Memory B cell (primary cell): Measurements from ENCODE around the gene SYT1.
A peak's percentile ranks its signal among the peaks of the same experiment; 100 is the strongest.
"Not testable (repeated sequence)": the region's sequence is repeated elsewhere in the genome, so short reads cannot be mapped to it uniquely, and the experiment has no call there.

Experiments
- ATAC-seq: fragments of 150-1000 bp; cut with Tn5 transposase; 2 replicates; pipeline ENCODE4 v1.10.0; 2021; ENCODE audit warnings: low read depth, mild to moderate bottlenecking, moderate library complexity
- DNase-seq, 2 donors: peaks; one replicate each; pipeline ENCODE4 v3.0.0; 2022; ENCODE audit warnings: low spot score in 2 of 2
- H3K27ac Mint-ChIP-seq: one replicate; pipeline ENCODE4 v1.8.0; 2022; ENCODE audit warnings: mild to moderate bottlenecking, moderate library complexity, mixed read lengths
- H3K27me3 Mint-ChIP-seq: one replicate; pipeline ENCODE4 v1.8.0; 2022; ENCODE audit warnings: mixed read lengths
- H3K36me3 Mint-ChIP-seq: one replicate; pipeline ENCODE4 v1.8.0; 2022; ENCODE audit warnings: mild to moderate bottlenecking, mixed read lengths
- H3K4me1 Mint-ChIP-seq: one replicate; pipeline ENCODE4 v1.8.0; 2022; ENCODE audit warnings: mixed read lengths
- H3K4me3 Mint-ChIP-seq: one replicate; pipeline ENCODE4 v1.8.0; 2022; ENCODE audit warnings: mild to moderate bottlenecking, moderate library complexity, mixed read lengths
- H3K9me3 Mint-ChIP-seq: one replicate; pipeline ENCODE4 v1.8.0; 2022; ENCODE audit warnings: mixed read lengths

Gene SYT1

DNA sequence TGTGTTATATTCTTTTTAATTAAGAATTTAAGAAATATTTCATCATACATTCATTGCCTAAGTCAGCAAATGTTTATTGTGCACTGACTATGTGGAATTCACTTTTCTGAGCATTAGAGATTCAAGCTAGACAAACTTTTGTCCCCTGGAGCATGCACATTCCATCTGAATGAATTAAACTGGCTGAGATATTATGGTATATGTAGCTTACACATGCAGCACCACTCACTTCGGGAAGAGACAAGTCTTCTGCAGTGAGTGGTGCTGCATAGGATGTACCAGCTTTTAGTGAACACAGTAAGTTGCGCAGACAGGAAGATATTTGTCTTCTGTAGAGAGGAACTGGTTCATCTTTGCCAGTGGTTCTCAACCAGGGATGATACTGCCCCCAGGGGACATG lies 318.4 kb downstream of the SYT1 start:
- no peak for DNase-seq
- Mint-ChIP-seq H3K4me1 (no peaks in the 10 kb centered on the region), H3K9me3 (peaks cover 2% of the 10 kb centered on the region), H3K4me3 (no peak overlapping the region), H3K27ac (no peak overlapping the region), H3K27me3 (no peaks in the 10 kb centered on the region), H3K36me3 (no peaks in the 10 kb centered on the region)
- no peak for ATAC-seq

DNA sequence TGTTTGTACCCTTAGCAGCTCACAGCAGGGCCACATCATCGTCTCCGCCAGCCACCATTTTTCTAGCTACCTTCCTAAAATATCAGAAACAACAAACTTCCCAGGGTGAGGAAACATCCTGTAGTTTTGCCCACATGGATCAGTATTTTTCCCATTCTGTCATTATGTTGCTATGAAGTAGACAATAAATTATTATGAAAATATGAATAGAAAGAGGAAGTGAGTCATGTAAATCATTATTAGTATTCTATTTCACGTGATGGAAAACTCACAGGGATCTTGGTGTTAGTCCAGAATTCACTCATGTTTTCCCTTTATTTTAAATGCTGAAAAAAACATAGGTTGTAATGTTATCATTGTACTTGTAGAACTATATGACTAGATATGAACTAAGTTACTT lies 319.4 kb downstream of the SYT1 start:
- Mint-ChIP-seq H3K4me1 (no peaks in the 10 kb centered on the region), H3K4me3 (no peak overlapping the region), H3K9me3 (no peaks in the 10 kb centered on the region), H3K27me3 (no peaks in the 10 kb centered on the region), H3K27ac (no peak overlapping the region), H3K36me3 (no peaks in the 10 kb centered on the region)
- ATAC-seq (no peak), DNase-seq (no peak)

DNA sequence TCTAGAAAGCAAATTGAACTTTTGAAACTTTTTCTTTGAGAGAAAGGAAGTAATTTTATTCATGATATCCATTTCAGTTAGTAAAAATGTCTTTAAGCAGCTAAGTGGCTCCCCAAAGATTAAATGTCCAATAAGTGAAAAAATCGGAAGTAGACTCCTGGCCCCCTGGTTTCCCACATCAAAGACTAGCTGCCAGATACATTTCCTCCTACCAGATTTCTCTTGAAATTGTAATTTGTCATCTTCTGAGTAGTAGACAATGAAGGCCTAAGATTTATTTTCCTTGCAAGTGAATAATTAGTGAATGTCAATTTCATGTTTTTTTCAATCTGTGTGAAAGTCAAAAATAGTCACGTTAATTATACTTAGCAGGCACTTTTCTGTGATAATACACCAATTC lies 321.9 kb downstream of the SYT1 start:
- H3K4me1 Mint-ChIP-seq: no peaks in the 10 kb centered on the region
- no peaks in the 10 kb centered on the region for H3K36me3 Mint-ChIP-seq
- no peaks in the 10 kb centered on the region for H3K27me3 Mint-ChIP-seq
- no peak overlapping the region for H3K27ac Mint-ChIP-seq
- no peak for DNase-seq
- no peak for ATAC-seq
- no peak overlapping the region for H3K4me3 Mint-ChIP-seq
- no peaks in the 10 kb centered on the region for H3K9me3 Mint-ChIP-seq

DNA sequence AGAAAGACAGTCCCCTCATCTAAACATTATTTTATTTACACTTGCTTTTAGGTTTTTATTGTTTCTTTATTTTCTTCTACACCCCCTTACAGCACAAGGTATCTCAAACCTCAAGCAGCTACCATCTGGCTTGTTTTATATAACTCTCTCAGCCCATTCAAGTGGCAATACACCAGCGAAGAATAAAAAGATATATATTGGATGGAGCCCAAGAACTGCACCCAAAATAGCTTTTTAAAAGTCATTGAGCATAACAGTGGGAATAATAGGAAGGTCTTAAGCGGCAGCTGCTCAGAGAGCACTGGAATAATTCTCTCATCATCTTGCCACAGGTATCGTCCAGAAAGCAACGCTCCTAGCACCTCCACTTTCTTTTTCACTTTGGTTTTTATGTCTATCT lies 322.5 kb downstream of the SYT1 start:
- DNase-seq (no peak), ATAC-seq (no peak)
- Mint-ChIP-seq H3K9me3 (no peaks in the 10 kb centered on the region), H3K4me1 (no peaks in the 10 kb centered on the region), H3K27me3 (no peaks in the 10 kb centered on the region), H3K27ac (no peak overlapping the region), H3K36me3 (no peaks in the 10 kb centered on the region), H3K4me3 (no peak overlapping the region)

DNA sequence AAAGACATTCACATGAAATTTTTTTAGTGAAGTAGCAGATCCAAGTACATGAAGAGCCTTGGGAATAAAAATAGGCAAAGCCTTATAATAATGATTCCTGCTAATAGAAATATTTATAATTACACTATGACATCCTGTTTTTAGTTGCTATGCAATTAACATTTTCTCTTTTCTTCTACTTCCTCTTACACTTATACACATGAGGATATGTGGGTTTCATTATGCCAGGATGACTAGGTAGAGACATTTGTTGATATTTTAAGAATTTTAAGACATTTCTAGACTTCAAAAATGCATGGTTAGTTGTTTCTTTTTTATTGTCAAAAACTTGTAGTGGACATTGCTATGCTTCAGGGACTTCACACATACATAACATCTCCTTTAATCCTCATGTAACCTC lies 326.8 kb downstream of the SYT1 start:
- no peak for DNase-seq
- Mint-ChIP-seq H3K4me1 (no peaks in the 10 kb centered on the region), H3K9me3 (no peaks in the 10 kb centered on the region), H3K36me3 (no peaks in the 10 kb centered on the region), H3K4me3 (no peak overlapping the region), H3K27ac (no peak overlapping the region), H3K27me3 (no peaks in the 10 kb centered on the region)
- peak; percentile 43 for ATAC-seq

DNA sequence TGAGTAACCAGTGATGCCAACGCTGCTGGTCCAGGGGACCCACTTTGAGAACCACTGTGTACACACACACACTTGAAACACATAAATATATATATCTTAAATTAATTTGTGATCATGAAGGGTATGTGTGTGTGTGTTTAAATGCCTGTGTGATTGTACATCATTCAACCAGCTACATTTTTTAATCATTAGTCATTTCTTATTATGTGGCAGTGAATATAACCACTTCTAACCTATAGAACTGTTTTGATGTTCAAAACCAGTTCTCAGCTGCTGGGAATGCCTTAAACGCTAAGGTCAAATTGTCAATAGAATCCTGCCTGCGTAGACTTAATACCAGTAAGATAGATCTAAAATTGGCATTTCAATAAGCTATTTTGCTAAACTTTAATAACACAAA lies 330.0 kb downstream of the SYT1 start:
- H3K27ac Mint-ChIP-seq: no peak overlapping the region
- H3K4me1 Mint-ChIP-seq: no peaks in the 10 kb centered on the region
- no peak overlapping the region for H3K4me3 Mint-ChIP-seq
- H3K27me3 Mint-ChIP-seq: no peaks in the 10 kb centered on the region
- no peaks in the 10 kb centered on the region for H3K9me3 Mint-ChIP-seq
- H3K36me3 Mint-ChIP-seq: no peaks in the 10 kb centered on the region
- ATAC-seq: no peak
- DNase-seq: no peak

DNA sequence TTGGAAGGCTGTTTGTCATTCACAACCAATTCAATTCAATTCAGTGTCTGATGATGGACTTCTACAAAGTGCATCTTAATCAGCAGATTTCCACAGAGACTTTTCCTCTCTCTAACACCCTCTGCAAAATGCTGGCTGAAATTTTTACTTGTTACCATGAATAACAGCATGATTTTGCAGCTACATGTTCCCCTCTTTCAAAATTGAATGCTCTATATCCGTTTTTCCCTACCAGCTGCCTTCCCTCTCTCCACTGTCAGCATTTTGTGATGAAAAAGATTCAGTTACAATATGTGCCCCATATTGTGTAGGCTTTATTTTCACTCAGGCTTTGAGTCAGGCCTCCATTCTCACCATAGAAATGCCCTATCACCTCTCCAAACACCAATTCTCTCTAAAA lies 334.6 kb downstream of the SYT1 start:
- ATAC-seq: no peak
- Mint-ChIP-seq H3K36me3 (no peaks in the 10 kb centered on the region), H3K9me3 (no peaks in the 10 kb centered on the region), H3K4me3 (no peak overlapping the region), H3K27me3 (no peaks in the 10 kb centered on the region), H3K4me1 (no peaks in the 10 kb centered on the region), H3K27ac (no peak overlapping the region)
- DNase-seq: no peak

DNA sequence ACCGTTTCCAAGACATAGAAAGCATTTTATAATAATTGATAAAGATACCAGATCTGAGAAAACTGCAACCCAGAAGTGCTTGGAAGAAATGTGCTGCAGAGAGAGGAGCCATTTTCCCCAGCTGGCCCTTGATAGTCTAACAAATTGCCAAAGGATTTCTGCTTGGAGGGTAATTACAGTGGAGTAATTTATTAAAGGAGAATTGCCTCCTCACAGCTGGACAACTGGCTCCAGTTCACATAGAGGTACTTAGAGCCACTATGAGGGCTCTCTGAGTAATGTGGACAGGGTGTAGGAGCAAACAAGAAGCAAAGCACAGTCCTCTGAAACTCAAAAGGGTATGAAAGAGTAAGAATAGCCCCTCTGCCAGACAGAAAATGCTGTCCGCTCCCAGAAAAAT lies 335.6 kb downstream of the SYT1 start:
- Mint-ChIP-seq H3K27ac (no peak overlapping the region), H3K27me3 (no peaks in the 10 kb centered on the region), H3K4me3 (no peak overlapping the region), H3K4me1 (no peaks in the 10 kb centered on the region), H3K9me3 (no peaks in the 10 kb centered on the region), H3K36me3 (no peaks in the 10 kb centered on the region)
- ATAC-seq (no peak), DNase-seq (no peak)

DNA sequence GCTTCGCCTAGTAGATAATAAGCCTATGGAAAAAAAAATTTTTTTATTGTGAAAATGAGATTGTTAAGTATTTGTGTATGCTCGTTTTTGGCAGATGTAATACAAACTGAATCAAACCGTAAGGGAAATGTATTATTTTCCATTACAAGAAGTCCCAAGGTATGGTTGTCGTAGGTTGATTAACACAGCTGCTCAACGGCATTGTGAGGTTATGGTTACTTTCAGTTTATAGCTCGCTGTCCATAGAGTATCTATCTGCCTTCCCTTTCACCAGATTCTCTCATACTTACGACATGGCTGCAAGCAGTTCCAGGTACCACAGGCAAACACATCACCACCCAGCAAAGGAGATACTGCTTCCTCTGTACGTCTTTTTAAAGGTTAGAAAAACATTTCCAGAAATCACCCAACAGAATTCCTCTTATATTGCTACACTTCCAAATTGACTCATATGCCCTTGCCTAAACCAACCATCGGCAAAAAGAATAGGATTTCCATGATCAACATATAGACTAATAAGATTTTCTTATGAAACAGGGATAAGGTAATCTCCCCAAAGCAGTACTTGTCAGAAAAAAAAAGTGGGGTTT lies 338.6 kb downstream of the SYT1 start:
- no peak overlapping the region for H3K4me3 Mint-ChIP-seq
- H3K9me3 Mint-ChIP-seq: no peaks in the 10 kb centered on the region
- H3K27me3 Mint-ChIP-seq: no peaks in the 10 kb centered on the region
- H3K4me1 Mint-ChIP-seq: no peaks in the 10 kb centered on the region
- no peak for ATAC-seq
- no peaks in the 10 kb centered on the region for H3K36me3 Mint-ChIP-seq
- DNase-seq: no peak
- no peak overlapping the region for H3K27ac Mint-ChIP-seq

DNA sequence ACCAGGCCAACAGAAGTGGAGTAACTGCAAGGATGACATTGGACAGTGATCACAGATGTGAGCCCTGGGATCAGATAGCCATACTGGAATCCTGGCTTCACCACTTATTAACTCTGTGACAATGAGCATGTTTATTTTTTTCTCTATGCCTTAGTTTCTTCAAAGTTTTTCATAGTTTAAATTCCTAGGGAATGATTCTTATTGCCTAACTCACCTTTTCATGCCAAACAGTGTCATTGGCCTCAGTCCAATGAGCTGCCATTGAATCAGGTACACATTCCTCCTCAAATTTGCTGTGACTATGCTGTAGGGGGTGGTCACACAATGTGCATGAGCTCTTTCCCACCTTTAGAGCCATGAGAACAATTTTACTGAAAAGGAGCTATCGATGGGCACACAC lies 342.3 kb downstream of the SYT1 start:
- H3K4me1 Mint-ChIP-seq: no peaks in the 10 kb centered on the region
- no peak overlapping the region for H3K27ac Mint-ChIP-seq
- DNase-seq (no peak), ATAC-seq (no peak)
- no peak overlapping the region for H3K4me3 Mint-ChIP-seq
- H3K27me3 Mint-ChIP-seq: no peaks in the 10 kb centered on the region
- H3K36me3 Mint-ChIP-seq: no peaks in the 10 kb centered on the region
- peaks cover 2% of the 10 kb centered on the region for H3K9me3 Mint-ChIP-seq

DNA sequence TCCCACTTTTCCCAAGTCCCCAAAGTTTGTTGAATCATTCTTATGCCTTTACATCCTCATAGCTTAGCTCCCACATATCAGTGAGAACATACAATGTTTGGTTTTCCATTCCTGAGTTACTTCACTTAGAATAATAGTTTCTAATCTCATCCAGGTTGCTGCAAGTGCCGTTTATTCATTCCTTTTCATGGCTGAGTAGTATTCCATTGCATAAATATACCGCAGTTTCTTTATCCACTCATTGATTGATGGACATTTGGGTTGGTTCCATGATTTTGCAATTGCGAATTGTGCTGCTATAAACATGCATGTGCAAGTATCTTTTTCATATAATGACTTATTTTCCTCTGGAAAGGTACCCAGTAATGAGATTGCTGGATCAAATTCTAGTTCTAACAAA lies 345.8 kb downstream of the SYT1 start:
- not testable (repeated sequence) for H3K4me1 Mint-ChIP-seq, H3K4me3 Mint-ChIP-seq, H3K27ac Mint-ChIP-seq, H3K27me3 Mint-ChIP-seq, ATAC-seq, H3K9me3 Mint-ChIP-seq, H3K36me3 Mint-ChIP-seq, DNase-seq

DNA sequence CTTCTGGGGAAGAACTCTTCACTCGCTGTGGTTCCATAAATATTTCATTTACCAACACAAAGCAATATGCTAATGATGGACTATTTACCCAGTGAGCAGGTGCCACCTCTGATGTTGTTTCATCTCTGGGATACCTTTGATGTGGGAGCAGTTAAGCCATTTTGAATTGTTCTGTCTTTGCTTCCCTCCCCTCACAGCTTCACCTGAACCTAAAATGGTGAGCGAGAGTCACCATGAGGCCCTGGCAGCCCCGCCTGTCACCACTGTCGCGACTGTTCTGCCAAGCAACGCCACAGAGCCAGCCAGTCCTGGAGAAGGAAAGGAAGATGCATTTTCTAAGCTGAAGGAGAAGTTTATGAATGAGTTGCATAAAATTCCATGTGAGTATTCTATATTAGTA lies 352.7 kb downstream of the SYT1 start:
- no peak for DNase-seq
- ATAC-seq: no peak
- H3K4me1 Mint-ChIP-seq: no peaks in the 10 kb centered on the region
- H3K27me3 Mint-ChIP-seq: no peaks in the 10 kb centered on the region
- H3K36me3 Mint-ChIP-seq: no peaks in the 10 kb centered on the region
- H3K4me3 Mint-ChIP-seq: no peak overlapping the region
- H3K9me3 Mint-ChIP-seq: peaks cover 4% of the 10 kb centered on the region
- H3K27ac Mint-ChIP-seq: no peak overlapping the region

DNA sequence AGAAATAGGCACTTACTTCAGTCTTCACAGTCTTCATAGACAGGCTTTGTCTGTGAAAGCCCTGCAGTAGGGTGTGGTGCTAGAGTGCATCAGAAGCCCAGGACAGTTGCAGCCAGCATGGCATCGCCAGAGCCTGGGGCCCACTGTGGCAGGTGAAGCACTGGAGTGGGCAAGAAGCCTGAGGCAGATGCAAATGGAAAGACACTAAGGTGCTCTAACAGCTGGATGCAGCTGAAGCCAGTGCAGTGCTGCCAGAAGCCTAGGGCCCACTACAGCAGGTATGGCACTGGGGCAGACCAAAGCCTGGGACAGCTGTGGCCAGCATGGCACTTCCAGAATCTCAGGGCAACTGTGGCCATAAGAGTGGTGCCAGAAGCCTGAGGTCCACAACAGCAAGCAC lies 358.6 kb downstream of the SYT1 start:
- DNase-seq (no peak), ATAC-seq (no peak)
- Mint-ChIP-seq H3K9me3 (peaks cover 10% of the 10 kb centered on the region), H3K27ac (no peak overlapping the region), H3K4me3 (no peak overlapping the region), H3K36me3 (no peaks in the 10 kb centered on the region), H3K27me3 (no peaks in the 10 kb centered on the region), H3K4me1 (no peaks in the 10 kb centered on the region)

DNA sequence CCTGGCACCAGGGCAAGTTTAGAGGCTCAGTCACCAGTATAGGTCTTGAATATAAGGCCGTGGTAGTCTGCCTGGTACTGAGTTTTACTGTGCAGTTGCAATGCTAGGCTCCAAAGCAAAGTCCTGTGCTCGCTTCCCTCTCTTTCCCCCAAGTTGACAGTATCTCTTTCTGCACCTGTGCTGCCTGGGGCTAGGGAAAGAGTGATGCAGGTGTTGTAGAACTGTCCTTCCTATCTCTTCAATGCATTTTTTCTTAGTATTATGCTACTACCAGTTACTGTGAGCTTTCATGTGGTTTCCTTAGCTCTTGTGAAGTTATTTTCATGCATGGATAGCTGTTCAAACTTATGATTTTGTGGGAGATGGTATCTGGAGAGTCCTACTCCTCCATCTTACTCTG lies 359.2 kb downstream of the SYT1 start:
- Mint-ChIP-seq H3K4me1 (no peaks in the 10 kb centered on the region), H3K9me3 (peaks cover 12% of the 10 kb centered on the region), H3K27ac (no peak overlapping the region), H3K4me3 (no peak overlapping the region), H3K36me3 (no peaks in the 10 kb centered on the region), H3K27me3 (no peaks in the 10 kb centered on the region)
- DNase-seq: no peak
- ATAC-seq: no peak

DNA sequence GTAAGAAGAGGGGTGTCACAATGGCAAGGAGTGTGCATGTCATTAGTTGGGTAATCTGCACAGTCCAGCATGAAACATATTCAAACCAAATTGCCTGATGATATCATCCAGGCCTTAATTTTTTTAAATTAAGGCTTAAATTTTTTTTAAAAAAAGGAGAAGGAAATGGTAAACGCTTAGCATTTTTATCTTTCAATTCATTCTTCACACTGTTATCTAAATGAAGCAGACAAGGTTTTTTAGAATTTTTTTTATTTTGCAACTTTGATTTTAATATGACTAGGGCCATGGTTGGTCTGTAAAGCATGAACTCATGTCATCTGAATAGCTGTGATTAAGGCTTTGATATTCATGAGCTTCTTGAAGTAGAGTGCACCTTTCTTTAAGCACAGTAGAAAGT lies 362.5 kb downstream of the SYT1 start:
- H3K27me3 Mint-ChIP-seq: no peaks in the 10 kb centered on the region
- no peak for ATAC-seq

More for the DNA sequence above, 362.5 kb downstream of the SYT1 start:
- no peaks in the 10 kb centered on the region for H3K4me1 Mint-ChIP-seq
- no peaks in the 10 kb centered on the region for H3K36me3 Mint-ChIP-seq
- peaks cover 8% of the 10 kb centered on the region for H3K9me3 Mint-ChIP-seq
- no peak overlapping the region for H3K27ac Mint-ChIP-seq
- no peak for DNase-seq
- no peak overlapping the region for H3K4me3 Mint-ChIP-seq
